KMS-11 (cell line): Measurements from ENCODE around the gene RAI14.
"Not testable (repeated sequence)": the region's sequence is repeated elsewhere in the genome, so short reads cannot be mapped to it uniquely, and the experiment has no call there.

Experiments used
- H2AFZ ChIP-seq: fragments of 200-600 bp; sonication (generic); 2 replicates; pipeline ENCODE4 v1.6.1; 2016; ENCODE audit warnings: antibody characterized with exemption, mixed run types, low read depth
- H3K27ac ChIP-seq: fragments of 200-600 bp; sonication (generic); 2 replicates; pipeline ENCODE4 v1.6.1; 2016; ENCODE audit warnings: mild to moderate bottlenecking, mixed run types
- H3K27me3 ChIP-seq: fragments of 200-600 bp; sonication (generic); 2 replicates; pipeline ENCODE4 v1.6.1; 2017; ENCODE audit warnings: mild to moderate bottlenecking, low read depth, mixed run types, moderate library complexity; ENCODE audit not compliant: insufficient read depth
- H3K36me3 ChIP-seq: fragments of 200-600 bp; sonication (generic); 2 replicates; pipeline ENCODE4 v1.6.1; 2017; ENCODE audit warnings: mild to moderate bottlenecking, mixed run types; ENCODE audit not compliant: insufficient read depth
- H3K4me1 ChIP-seq: fragments of 200-600 bp; sonication (generic); 2 replicates; pipeline ENCODE4 v1.6.1; 2016; ENCODE audit warnings: mild to moderate bottlenecking, low read depth, mixed run types; ENCODE audit not compliant: poor library complexity, severe bottlenecking
- H3K4me2 ChIP-seq: fragments of 200-600 bp; sonication (generic); 2 replicates; pipeline ENCODE4 v1.7.0; 2016; ENCODE audit warnings: mild to moderate bottlenecking, mixed run types
- H3K4me3 ChIP-seq: fragments of 200-600 bp; sonication (generic); IDR thresholded peaks from 2 replicates; pipeline ENCODE4 v1.6.1; 2017; ENCODE audit warnings: low read depth, low read length, mixed read lengths; ENCODE audit not compliant: insufficient read depth
- H3K79me2 ChIP-seq: fragments of 200-600 bp; sonication (generic); 2 replicates; pipeline ENCODE4 v1.6.1; 2016; ENCODE audit warnings: low read depth, mixed run types; ENCODE audit not compliant: insufficient read depth
- H3K9ac ChIP-seq: fragments of 200-600 bp; sonication (generic); 2 replicates; pipeline ENCODE4 v1.6.1; 2016; ENCODE audit warnings: mild to moderate bottlenecking, mixed run types
- H4K20me1 ChIP-seq: fragments of 200-600 bp; sonication (generic); 2 replicates; pipeline ENCODE4 v1.6.1; 2016; ENCODE audit warnings: mild to moderate bottlenecking, mixed run types; ENCODE audit not compliant: insufficient read depth
- TF ChIP-seq, protein P1 (sequence below): fragments of 200-600 bp; sonication (generic); conservative IDR thresholded peaks from 2 replicates; pipeline ENCODE4 v1.6.1; 2017; ENCODE audit warnings: low read depth, mild to moderate bottlenecking, antibody characterized with exemption, low read length, moderate library complexity, mixed read lengths

Gene RAI14

DNA sequence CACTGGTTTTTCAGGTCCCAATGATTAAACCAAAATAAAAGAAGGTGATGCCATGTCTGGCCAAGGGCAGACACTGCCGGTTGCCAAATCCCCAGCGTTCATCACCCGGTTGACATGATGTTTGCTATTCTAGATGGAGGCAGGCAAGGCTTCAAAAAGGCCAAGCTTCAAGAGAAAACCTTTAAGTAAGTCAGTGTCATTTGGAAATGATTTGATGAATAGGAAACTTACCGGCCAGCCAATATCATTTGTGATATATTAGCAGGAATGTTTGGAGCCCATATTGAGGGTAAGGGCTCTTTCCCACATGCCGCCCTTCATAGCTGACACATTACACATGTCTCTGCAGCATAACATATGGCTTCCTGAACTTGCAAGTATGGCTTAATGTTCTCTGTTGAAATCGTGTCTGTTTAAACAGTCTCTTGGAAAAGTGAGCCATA, 93.3 kb downstream of the RAI14 start:
- no peaks in the 10 kb centered on the region for H4K20me1 ChIP-seq

DNA sequence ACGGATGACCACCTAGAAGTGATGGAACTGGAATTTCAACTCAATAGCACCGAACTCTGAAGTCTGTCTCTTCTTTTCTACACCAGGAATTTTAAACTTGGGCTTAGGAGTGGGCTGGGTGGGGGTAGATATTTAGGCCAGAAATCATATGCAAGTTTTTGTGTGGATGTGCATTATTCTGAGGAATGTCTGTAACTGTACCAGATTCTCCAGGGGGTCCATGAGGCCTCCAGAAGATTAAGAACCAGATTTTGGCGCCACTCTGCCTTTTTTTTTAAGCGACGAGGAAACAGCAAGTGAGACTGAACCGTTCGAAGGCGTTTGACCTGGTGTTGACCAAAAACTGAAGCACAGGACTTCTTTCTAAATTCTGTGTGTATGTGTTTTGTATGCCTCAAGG, 94.1 kb downstream of the RAI14 start:
- no peaks in the 10 kb centered on the region for H3K79me2 ChIP-seq
- no peak overlapping the region for H3K4me2 ChIP-seq
- no peak overlapping the region for H3K27ac ChIP-seq

More for the DNA sequence above, 93.3 kb downstream of the RAI14 start:
- Histone ChIP-seq H3K9ac (no peak overlapping the region), H2AFZ (no peak overlapping the region), H3K4me2 (no peak overlapping the region), H3K27me3 (no peaks in the 10 kb centered on the region), H3K36me3 (no peaks in the 10 kb centered on the region), H3K4me1 (no peaks in the 10 kb centered on the region), H3K4me3 (no peak overlapping the region), H3K79me2 (no peaks in the 10 kb centered on the region), H3K27ac (no peak overlapping the region)
- TF ChIP-seq, protein P1, sequence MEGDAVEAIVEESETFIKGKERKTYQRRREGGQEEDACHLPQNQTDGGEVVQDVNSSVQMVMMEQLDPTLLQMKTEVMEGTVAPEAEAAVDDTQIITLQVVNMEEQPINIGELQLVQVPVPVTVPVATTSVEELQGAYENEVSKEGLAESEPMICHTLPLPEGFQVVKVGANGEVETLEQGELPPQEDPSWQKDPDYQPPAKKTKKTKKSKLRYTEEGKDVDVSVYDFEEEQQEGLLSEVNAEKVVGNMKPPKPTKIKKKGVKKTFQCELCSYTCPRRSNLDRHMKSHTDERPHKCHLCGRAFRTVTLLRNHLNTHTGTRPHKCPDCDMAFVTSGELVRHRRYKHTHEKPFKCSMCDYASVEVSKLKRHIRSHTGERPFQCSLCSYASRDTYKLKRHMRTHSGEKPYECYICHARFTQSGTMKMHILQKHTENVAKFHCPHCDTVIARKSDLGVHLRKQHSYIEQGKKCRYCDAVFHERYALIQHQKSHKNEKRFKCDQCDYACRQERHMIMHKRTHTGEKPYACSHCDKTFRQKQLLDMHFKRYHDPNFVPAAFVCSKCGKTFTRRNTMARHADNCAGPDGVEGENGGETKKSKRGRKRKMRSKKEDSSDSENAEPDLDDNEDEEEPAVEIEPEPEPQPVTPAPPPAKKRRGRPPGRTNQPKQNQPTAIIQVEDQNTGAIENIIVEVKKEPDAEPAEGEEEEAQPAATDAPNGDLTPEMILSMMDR, result no peak

DNA sequence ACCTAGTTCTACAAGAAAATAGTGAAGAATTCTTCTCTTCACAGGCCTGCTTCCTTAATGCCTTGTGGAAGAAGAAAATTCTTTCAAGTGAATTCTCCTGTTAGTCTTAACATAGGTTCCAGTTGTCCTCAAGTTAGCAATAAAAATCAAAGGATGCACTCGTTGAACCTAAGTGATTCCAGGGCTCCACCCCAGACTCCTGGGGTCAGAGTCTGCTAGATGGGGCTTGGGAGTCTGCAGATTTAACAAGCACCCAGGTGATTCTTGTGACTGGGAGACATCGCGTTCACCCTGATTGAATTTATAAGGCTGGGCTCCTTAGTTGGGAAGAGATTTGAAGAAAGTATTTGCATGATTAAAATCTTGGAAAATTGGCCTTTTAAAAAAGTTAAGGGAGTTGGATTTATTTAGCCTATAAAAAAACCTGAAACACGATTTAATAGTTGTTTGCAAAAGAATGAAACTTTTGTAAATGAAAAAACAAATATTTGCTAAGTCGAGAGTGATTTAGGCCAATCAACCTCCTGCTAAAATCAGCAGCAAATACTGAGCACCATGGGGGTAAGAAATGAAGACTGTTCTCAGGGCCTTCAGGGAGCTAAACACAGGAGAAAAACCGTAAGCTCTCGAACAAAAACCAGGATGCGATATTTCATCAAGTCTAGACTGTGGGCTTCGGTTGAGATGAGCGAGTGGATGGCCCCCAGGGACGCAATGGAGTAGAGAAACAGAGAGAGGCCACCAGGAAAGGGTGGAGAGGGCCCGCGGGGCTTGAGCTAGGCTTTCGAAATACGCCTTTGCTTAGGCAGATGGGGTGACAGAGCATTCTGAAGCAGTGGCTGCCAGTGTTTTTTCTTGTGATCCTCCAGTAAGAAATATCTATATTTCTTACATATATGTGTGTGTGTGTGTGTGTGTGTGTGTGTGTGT, 95.9 kb downstream of the RAI14 start:
- TF ChIP-seq, protein P1, result no peak
- no peak overlapping the region for H3K4me2 ChIP-seq
- H2AFZ ChIP-seq, result no peak overlapping the region
- H4K20me1 ChIP-seq, result no peaks in the 10 kb centered on the region
- H3K4me1 ChIP-seq, result no peaks in the 10 kb centered on the region
- H3K79me2 ChIP-seq, result no peaks in the 10 kb centered on the region
- no peaks in the 10 kb centered on the region for H3K27me3 ChIP-seq
- H3K27ac ChIP-seq, result no peak overlapping the region
- no peaks in the 10 kb centered on the region for H3K36me3 ChIP-seq
- H3K9ac ChIP-seq, result no peak overlapping the region
- no peak overlapping the region for H3K4me3 ChIP-seq

More for the DNA sequence above, 94.1 kb downstream of the RAI14 start:
- H3K4me3 ChIP-seq, result no peak overlapping the region
- H2AFZ ChIP-seq, result no peak overlapping the region
- no peaks in the 10 kb centered on the region for H4K20me1 ChIP-seq
- TF ChIP-seq, protein P1, result no peak
- H3K27me3 ChIP-seq, result no peaks in the 10 kb centered on the region
- no peak overlapping the region for H3K9ac ChIP-seq
- H3K4me1 ChIP-seq, result no peaks in the 10 kb centered on the region
- H3K36me3 ChIP-seq, result no peaks in the 10 kb centered on the region

DNA sequence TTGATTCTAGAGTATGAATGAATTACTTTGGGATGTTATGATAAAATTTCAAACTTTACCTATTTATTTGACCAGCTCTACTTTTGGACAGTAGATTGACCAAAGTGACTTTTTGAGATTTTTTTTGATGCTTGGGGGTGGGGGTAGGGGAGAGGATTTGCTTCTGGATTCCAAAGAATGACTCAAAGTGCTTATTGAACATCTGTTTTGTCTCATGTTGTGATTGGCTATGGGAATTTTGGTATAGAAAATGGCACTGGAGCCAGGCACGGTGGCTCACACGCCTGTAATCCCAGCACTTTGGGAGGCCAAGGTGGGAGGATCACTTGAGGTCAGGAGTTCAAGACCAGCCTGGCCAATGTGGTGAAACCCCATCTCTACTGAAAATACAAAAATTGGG, 97.1 kb downstream of the RAI14 start:
- H3K9ac ChIP-seq, H3K27me3 ChIP-seq, H3K4me3 ChIP-seq, H3K27ac ChIP-seq, H2AFZ ChIP-seq, H3K79me2 ChIP-seq, H4K20me1 ChIP-seq, H3K4me2 ChIP-seq, H3K4me1 ChIP-seq, H3K36me3 ChIP-seq: not testable (repeated sequence)

DNA sequence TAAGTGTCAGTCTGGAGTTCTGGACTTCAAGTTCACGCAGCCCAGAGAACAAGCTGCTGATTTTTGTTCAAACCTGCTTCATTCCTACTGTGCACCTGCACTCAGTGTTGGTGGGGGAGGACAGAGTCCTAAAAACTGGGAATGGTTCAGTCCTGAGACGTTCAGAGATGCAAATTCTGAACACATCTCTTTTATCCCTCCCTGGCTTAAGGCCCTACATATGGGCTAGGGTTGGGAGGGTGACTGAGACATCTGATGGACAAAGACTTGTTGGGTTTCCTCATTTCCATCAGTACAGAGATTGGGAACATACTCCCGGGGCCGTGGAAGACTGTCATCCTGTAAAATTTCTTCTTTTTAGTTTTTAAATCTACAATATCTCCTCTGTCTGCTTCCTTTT, 99.8 kb downstream of the RAI14 start:
- H3K9ac ChIP-seq, result no peak overlapping the region
- no peaks in the 10 kb centered on the region for H4K20me1 ChIP-seq
- H3K36me3 ChIP-seq, result no peaks in the 10 kb centered on the region
- no peak overlapping the region for H3K27ac ChIP-seq
- TF ChIP-seq, protein P1, result no peak
- no peaks in the 10 kb centered on the region for H3K27me3 ChIP-seq
- H3K4me1 ChIP-seq, result no peaks in the 10 kb centered on the region
- H3K4me2 ChIP-seq, result no peak overlapping the region
- H3K4me3 ChIP-seq, result no peak overlapping the region
- H3K79me2 ChIP-seq, result no peaks in the 10 kb centered on the region; the same call in 1 of the 2 replicates
- H2AFZ ChIP-seq, result no peak overlapping the region
